Body of pancreas (tissue), 4 donors: Measurements from ENCODE around the gene SMAD2.

Source experiments
- CTCF ChIP-seq, 7 experiments: fragments of 450-650 bp in 4 of 7; fragments of 200-600 bp in 3 of 7; sonication (generic) in 3 of 7; IDR thresholded peaks; one replicate each; pipeline ENCODE4 v1.5.1; 2016 to 2019; ENCODE audit warnings: antibody characterized with exemption in 7 of 7
- POLR2A ChIP-seq, 3 donors: fragments of 450-650 bp; IDR thresholded peaks; one replicate each; pipeline ENCODE4 v1.6.1; 2016; ENCODE audit warnings: antibody characterized with exemption in 3 of 3, mild to moderate bottlenecking in 2 of 3

- no peak for TF ChIP-seq POLR2A (IDR thresholded peaks at IDR 0.05)
- TF ChIP-seq CTCF (IDR thresholded peaks at IDR 0.05), result no peak
Observed at GRCh38 chr18:47821314-47821713, 109.1 kb downstream of the SMAD2 start.
